Embryonic facial prominence (tissue), 1 donor: ENCODE results near the gene PTPRT.

Source experiments
- DNase-seq: peaks from one replicate; pipeline ENCODE4 v3.0.0-alpha.2; 2016; ENCODE audit errors: extremely low spot score

The PTPRT gene

GRCh38 chr20:42118409-42119125, 1071.1 kb downstream of the PTPRT start:
- DNase-seq, result no peak

GRCh38 chr20:42118001-42118400, 1071.7 kb downstream of the PTPRT start:
- DNase-seq, result no peak

DNA sequence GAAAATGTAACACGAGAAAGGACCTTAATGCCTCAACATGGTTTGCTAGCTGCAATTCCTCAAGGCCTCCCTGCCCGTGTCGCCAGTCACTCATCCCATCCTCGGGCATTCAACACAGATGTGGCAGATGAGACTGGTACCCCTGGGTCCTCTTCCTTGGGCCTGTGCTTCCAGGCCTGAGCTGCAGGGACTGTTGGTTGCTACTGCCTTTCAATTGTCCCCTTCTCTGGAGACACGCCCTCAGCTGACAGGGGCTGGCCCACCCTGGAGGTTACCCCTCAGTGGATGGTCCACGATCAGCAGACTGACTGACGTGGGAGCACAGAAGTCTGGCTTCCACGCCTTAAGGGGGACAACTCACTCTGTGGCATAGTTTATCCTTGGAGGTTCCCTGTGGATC, 1076.5 kb downstream of the PTPRT start:
- DNase-seq, result no peak

GRCh38 chr20:42112161-42112560, 1077.5 kb downstream of the PTPRT start:
- DNase-seq, result no peak

DNA sequence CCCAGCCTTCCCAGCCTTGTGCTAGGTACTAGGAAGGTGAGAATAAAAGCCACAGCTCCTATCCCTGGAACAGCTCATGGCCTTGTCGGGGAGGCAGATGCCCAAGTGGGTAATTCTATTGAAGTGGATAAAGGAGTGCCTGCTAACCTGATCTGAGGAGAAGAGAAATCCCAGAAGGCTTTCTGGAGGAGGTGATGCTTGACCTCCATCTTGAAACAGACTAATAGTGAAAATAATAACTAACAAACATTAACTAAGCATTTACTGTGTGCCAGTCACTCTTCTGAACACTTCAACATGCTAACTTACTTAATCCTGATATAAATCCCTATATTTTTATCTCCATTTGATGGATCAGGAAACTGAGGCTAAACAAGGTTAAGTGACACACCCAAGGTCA, 1078.4 kb downstream of the PTPRT start:
- DNase-seq, result no peak

DNA sequence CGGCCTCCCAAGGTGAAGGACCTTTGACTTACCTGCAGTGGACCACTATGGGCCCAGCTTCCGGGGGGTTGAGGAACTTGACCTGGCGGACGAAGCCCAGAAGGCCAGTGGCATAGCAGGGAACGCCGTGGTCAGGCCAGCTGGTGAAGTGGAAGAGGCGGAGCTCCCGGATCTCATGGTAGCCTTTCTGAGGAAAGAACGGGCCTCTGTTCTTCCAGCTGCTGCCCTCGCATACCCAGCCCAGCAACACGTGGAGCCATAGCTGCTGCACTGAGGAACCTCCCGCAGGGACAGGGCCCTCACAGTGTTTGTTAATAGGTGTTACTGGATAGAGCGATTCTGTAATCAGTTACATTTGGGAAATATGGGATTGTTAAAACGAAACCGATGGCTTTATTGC, 1079.4 kb downstream of the PTPRT start:
- DNase-seq, result no peak

DNA sequence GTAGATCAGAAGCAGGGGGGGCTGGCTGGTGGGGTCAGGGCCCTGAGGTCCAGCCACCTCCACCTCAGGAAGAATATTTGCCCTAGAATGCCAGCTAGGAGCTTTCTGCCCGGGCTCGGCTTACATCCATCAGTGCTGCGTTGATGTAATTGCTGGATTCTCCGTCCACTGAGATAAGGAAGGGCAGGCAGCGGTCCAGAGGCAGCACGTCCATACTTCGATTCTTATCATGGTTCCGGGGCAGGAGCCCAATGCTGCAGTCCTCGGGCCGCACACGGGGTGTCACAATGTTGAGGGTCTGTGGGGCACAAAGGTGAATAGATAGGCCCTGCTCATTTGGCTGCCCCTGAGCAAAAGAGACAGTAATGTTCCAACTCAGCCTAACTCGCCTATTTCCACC, 1087.7 kb downstream of the PTPRT start:
- DNase-seq, result no peak

DNA sequence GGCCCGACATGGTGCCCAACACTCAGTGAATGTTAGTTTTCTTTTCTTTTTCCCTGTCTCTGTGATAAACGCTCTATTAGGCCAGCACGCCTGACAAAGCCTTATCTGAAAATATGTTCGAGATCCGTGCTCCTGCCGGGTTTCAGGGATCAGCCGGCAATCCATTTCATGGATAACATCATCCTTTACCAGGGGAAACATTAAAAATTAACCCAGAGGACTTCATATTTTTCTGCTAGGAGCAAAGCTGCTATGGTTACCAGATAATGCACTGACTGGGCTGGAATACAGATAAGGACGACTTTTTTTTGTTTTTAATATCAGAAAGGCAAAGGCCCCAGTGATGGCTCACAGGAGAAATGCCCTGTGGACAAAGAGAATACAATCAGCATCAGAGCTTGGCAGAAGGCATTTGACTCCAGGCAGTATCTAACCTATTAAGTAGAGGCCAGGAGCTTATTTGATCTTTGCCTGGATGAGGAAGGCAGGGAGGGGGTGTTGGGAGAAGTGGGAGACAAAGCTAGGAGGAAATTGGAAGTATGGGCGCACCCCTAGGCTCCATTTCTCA, 1089.5 kb downstream of the PTPRT start:
- no peak for DNase-seq

GRCh38 chr20:42099101-42099500, 1090.6 kb downstream of the PTPRT start:
- DNase-seq, result no peak

GRCh38 chr20:42098418-42098817, 1091.3 kb downstream of the PTPRT start:
- DNase-seq, result no peak

DNA sequence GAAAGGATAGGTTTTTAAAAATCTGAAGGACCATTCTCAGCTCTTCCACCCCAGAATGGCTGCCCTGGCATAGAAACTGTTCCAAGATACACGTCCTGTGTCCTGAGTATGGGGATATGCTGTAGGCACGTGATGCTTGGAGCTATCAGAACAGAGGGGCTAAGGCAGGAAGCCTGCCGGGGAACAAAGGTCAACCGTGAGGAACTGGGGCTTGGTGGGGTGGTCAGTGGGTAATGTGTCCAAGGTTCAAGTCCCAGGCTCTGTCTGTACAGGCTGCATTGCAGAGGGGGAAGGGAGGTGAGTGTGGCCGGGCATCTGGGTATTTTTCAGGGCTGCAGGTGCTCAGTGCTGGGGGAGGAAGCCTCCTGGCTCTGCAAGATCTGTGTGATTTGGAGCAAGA, 1092.0 kb downstream of the PTPRT start:
- no peak for DNase-seq

DNA sequence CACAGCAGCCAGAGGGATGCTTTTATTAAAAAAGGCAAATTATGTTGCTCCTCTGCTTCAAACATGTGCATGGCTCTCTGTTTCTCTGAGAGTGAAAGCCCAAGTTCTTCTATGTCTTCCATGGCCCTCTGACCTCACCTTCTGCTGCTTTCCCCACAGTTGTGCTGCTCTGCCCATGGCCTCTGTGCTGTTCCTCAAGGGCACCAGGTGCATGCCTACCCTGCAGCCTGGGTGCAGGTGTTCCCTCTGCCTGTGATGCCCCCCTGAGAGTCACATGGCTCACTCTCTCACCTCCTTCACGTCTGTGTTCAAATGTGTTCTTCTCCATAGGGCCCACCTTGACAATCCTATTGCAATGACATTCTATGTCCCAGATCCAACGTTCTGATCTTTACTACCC, 1094.5 kb downstream of the PTPRT start:
- no peak for DNase-seq

GRCh38 chr20:42093542-42094440, 1095.9 kb downstream of the PTPRT start:
- no peak for DNase-seq

DNA sequence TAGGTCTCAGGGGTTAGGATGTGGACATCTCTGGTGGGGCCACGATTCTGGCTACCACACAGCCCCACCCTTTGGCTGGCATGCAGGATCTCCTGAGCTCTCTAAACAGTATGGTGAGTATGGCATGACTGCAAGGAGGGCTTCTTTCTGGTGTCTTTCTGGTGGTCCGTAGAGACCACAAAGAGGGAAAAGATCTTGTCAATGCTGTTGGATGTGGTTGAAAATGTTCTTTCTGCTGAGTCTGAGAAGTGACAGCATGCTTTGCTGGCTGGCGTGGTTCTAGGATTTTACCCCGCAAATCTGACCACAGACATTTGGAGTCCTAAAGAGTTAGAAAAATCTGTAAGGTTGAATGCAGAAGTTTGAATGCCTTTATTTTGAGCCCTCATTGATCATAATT, 1096.7 kb downstream of the PTPRT start:
- DNase-seq, result no peak

DNA sequence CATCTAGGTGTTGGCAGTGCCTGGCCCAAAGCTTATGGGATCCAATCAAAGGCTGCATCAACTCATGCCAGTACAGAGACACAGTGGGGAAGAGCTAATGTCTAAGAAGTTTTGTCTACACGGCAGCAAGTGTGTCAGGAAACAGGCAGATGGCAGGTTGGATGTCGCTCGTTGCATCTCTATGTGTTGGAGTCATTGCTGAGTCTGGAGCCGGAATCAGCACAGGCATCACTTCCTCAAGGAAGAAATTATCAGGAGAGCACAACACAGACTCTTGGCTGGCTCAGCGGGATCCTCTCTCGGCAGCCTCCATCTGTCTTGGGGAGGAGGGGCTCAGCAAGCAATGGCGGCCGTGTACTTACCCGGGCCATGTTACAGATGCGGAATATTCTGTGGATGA, 1104.3 kb downstream of the PTPRT start:
- no peak for DNase-seq

- no peak for DNase-seq
Observed at GRCh38 chr20:42083280-42083679, 1106.4 kb downstream of the PTPRT start.

- peak; percentile 53 for DNase-seq
Observed at GRCh38 chr20:42082611-42083010, 1107.1 kb downstream of the PTPRT start.

- no peak for DNase-seq
Observed at GRCh38 chr20:42080956-42081355, 1108.8 kb downstream of the PTPRT start.

- no peak for DNase-seq
Observed at GRCh38 chr20:42074944-42075343, 1114.8 kb downstream of the PTPRT start.

DNA sequence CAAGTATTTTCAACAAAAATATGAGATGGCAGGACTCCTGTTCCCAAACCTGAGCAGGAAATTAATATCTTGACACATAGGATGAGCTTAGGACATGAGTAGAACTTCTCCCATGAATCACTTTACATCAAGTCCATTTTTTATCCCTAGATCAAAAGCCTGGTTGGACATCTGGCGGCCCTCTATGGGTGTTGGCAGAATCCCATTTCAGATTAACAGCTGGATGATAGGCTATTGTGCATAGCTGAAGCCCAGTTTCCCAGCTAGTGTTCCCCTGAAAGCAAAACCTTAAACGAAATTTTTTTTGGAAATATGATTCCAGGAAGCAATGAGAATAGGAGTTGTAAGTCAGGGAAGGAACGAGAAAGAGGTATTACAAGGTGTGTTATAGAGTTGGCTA, 1122.1 kb downstream of the PTPRT start:
- no peak for DNase-seq

DNA sequence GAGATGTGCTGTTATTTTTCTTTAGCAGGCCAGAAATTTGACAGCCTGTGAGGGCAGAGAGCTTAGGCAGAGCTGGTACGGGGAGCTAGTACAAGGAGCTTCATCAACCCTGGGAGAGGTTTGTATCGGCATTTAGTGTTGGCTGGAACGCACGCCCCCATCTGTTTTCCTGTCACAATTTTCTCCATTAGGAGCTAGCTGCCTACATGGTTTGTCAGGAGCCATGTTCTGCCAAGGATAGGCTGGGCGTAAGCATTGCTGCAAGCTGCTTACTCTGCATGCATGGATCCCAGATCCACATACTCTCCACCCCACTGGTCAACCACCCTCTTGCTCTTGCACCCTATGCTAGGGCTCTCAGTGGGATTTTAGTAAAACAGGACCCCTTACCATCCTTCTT, 1122.5 kb downstream of the PTPRT start:
- no peak for DNase-seq

DNA sequence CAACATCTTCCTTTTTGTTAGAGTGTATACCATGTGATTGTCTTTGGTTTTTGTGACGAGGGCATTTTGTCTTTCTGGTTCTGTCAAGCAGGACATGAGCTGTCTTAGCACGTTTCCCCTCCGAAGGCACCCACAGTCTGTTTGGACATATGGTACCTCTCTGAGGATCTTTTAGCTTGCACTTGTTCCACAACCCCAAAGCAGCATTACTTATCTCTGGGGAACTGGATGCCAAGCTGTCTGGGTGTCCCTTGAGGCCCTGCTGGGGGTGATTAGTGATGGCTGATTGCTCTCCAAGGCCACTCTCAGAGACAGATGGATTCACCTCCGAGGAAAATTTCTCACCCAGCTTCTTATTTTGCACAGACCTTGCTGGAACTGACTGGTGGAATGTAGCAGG, 1126.6 kb downstream of the PTPRT start:
- DNase-seq, result no peak

DNA sequence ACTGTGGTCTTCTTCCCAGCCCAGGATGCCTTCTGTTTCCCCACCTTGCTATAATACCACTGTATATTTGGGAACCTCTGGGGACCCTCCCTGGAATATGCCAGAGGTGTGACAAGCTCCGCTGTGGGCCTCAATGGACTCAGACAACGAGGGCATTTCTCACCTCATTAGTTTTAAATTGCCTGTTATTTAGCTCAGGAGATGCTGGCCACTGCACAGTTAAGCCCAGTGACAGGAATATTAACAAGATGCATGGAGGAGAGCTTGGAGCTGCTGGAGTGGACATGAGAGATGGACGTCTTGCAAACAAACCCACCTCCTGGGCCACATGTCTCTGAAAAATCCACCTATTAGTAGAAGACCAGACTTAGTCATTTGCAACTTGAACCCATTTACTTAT, 1136.4 kb downstream of the PTPRT start:
- DNase-seq, result no peak
